Kidney tubule cell (primary cell): ENCODE measurements around the gene PLAAT5.
A peak's percentile ranks its signal among the peaks of the same experiment; 100 is the strongest.
"Not testable (repeated sequence)": the region's sequence is repeated elsewhere in the genome, so short reads cannot be mapped to it uniquely, and the experiment has no call there.

Experiments
- DNase-seq: peaks from one replicate; pipeline ENCODE4 v3.0.0-alpha.2; 2018; ENCODE audit warnings: low spot score

PLAAT5 gene, protein sequence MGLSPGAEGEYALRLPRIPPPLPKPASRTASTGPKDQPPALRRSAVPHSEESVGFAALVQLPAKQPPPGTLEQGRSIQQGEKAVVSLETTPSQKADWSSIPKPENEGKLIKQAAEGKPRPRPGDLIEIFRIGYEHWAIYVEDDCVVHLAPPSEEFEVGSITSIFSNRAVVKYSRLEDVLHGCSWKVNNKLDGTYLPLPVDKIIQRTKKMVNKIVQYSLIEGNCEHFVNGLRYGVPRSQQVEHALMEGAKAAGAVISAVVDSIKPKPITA

DNA sequence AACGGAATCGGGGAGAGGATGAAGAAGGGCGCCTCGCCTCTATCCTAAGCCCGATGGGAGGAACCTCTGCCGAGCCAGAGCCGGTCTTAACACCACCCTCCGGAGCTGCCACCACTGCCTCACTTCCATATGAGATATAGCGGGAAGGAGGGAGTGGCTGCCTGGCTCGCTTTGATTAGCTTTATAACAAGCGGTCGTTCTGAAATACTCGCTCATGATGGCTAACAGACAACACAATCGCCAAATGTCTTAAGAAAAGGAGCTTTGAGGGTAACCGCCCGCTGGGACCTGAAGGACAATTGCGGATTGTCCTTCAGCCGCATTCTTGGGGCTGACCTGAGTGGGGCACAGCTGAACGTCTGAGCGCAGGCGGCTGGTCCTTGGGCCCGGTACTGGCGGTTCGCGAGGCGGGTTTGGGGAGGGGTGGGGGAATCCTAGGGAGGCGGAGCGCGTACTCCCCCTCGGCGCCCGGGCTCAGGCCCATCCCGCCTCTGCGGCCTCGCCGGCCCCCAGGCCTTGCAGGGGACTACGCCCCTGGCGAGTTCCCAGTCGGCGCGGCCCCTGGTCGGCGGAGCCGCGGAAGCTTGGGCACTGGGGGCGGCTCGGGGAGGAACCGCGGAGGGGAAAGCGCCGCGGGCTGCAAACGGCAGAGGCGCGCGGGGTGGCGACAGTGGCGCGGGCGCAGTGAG is at the start of gene PLAAT5:
PLAAT5 (minus strand) TSS at position 617 of the 689 bp plus-strand sequence; CDS start at position 484, 133 bp downstream.
- no peak for DNase-seq

DNA sequence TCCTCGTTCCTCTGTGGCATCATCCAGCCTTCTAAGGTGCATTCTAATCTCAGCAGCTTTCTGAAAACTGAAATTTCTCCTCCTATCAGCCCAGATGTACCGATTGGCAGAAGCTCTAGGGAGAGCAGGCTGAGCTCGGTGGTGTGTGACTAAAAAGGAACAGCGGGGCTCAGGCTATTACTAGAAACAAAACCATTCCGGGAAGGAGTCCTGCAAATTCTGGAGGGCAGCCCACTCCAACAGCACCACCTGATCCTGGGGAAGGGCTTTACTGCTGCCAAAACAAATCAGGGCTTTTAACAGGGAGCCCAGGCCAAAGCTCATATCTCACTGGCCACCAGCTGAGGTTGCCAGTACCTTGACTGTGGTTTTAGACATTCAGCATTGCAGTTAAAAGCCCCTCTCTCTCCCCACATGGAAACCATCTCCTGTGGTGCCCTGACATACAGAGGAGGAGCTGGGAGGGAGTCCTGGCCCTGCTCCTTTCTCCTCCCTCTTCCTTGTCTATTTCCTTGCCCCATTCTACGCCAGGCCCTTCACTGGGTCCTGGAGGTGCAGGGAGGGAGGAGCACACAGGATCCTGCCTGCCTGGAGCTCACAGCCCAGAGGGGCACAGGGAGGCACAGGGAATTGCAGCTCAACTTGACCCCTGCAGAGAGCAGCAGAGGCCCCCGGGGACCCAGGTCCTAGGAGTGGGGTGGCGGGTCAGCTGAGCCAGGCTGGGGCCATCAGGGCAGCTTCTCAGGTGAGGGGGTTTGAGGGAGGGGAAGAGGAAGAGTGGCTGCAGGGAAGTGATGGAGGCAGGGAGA is 46.5 kb upstream of the PLAAT5 start:
- peak; percentile 28 for DNase-seq

DNA sequence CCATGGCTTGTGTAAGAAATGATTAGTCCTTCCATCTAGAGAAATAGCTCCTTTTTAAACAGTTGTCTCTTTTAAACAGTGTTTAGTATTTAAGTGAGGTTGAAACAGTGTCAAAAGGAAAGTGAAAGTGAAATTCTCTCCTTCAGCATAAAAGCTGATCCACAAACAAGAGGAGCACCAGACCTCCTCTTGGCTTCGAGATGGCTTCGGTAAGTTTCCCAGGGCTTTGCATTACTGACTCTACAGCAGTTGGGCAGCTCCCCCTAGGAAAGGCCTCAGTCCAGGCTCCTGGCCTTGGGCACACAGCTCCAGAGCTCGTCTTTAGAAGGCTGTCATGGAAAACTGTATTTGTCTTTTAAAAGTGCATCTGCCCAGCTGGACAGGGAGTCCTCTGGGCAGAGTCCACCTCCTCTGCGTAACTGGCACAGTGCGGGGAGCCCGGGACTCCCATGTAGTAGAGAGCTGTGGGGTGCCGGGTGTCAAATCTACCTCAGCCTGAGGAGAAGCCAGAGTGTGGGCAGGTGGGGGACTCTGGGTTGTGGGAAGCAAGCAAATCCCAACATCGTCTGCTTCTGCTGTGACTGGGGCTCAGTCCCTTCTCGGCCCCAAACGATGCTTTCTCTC is 45.8 kb upstream of the PLAAT5 start, which contains the start of gene PLAAT4:
PLAAT4 (plus strand) TSS at position 140 of the 624 bp plus-strand sequence; CDS start at position 201, 61 bp downstream.
- DNase-seq: peak; percentile 56

DNA sequence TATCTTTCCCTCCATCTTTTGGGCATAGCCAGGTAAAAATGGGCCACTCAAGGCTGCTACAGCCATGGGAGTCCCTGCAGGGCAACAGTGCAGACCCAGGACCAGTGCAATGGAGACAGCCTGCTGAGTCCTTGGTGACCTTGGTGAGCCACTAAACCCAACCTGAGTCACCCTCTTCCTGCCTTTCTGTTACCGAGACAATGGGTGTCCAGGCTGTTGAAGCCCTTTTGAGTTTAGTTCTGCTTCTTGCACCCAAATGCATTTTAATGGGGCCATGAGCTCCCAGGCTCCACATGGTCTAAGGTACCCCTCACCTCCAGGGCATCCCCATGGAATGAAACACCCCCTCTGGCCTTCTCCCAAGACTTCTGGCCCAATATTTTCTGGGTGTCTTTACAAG is 44.8 kb upstream of the PLAAT5 start:
- DNase-seq: peak; percentile 46

DNA sequence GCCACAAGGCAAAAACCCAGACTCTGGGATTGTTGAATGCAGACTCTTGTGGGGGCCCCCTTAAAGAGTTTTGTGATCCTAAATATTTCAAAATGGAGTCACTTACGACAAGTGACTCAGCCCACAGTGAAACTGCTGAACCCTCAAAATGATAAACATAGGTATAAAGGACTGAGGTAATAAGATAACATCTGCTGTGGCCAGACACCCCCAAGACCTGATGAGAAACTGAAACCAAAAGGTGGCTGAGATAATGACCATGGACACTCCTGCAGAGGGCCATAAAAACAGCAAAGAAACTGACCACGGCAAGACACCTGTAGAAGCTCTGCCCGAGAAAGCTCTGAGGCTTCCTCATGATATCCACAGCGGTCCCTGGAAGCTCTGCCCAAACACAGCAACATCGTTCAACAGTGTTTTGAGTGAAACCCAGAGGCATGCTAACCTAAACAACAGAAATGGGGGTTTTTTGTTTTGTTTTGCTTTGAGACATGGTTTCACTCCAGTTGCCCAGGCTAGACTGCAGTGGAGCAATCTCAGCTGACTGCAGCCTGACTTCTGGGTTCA is 44.0 kb upstream of the PLAAT5 start:
- no peak for DNase-seq

DNA sequence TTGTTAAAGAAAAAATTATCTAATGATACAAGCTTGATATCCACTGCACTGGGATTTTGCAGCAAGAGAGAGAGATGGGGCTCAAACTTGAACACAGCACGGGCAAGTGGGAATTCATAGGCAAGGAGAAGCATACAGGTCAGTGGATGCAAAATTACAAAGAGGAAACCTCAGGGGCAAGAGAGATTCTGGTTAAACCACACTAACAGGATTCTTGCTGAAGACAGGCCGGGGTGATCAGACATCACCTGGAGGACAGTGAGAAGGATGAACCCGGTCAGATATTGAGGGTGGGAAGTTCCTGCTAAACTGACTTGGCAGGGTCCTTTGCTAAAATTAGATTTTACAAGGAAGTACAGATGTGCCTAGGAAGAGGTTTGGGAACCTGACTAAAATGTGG is 43.1 kb upstream of the PLAAT5 start:
- DNase-seq: no peak

DNA sequence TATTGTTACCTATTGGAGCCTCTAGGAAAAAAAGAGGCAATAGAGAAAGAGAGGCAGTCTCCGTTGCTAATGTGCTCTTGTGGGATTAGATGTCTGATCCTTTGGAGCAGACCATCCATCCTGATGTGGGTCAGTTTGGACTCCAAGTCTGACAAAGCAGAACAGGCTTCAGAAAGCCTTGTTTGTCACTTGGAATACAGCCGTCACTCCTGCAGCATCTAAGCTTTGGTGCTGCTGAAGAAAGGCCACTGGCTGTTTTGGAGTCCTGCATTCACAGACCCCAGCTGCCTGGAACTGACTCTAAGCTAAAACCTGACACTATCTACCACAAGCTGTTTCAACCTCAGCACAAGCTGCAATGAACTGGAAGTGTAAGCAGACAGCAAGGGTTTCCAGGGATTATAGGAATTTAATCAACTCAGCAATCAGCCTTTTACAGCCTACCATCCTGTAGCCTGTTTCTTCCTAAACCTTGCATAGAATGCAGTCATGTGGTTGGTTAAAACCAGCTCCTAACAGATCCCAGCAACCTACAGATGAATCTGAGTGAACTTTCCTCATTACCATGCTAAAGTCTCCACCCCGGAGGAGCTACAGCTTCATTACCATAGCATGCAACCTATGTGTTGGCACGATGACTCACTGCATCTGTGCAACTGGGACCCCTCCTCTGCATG is 42.0 kb upstream of the PLAAT5 start:
- DNase-seq: no peak

DNA sequence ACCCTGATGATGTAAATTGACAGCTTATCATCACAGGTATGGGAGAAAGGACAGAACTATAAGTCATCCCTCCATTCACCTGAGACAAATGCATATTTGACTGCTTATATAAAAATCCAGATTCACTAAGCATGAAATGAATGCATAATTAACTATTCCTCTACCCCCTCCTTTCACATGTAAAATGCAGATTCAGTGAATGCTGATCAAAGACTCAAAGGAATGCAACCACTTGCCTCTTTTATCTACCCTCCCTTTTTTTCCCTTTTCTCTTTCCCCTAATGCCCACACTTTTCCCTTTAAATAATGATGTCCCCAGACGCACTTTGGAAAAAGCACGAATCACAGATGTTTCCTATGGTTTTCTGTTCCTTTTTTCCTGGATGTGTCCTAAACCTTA is 41.1 kb upstream of the PLAAT5 start:
- peak; percentile 33 for DNase-seq

DNA sequence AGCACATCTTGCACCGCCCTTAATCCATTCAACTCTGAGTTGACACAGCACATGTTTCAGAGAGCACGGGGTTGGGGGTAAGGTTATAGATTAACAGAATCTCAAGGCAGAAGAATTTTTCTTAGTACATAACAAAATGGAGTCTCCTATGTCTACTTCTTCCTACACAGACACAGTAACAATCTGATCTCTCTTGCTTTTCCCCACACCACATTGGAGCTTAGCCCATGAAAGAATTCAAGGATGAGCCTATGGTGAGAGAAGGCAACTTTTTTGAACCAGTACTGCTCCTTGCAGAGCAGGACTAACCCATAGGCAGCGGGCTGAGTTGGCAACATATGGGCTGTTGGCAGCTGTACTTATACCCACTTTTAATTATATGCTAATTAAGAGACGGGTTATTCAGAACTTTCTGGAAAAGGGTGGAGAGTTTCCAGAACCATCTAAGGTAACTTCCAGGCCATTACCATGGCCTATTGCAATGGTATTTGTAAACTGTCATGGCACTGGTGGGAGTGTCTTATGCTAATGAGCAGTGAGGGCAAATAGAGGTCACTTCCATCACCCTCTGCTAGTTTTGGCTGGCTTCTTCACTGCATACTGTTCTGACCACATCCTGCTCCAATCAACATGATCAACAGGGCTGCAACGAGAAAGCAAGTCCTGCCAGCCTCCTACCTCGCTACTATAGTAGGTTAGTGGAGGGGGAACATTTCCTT is 40.3 kb upstream of the PLAAT5 start:
- peak; percentile 96 for DNase-seq

DNA sequence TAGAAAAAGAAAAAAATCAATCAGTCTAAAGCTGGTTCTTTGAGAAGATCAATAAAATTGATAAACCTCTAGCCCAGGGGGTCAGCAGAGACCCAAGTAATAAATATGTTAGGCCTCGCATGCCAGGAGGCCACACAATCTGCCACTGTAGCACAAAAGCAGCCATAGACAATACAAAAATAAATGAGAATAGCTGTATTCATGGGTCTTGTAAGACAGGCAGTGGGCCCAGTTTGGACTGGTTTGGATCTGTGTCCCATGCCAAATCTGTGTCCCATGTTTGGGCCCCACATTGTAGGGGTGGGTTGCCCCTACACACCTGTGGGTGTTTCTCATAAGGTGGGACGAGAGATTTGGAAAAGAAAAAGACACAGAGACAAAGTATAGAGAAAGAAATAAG is 39.1 kb upstream of the PLAAT5 start:
- no peak for DNase-seq

DNA sequence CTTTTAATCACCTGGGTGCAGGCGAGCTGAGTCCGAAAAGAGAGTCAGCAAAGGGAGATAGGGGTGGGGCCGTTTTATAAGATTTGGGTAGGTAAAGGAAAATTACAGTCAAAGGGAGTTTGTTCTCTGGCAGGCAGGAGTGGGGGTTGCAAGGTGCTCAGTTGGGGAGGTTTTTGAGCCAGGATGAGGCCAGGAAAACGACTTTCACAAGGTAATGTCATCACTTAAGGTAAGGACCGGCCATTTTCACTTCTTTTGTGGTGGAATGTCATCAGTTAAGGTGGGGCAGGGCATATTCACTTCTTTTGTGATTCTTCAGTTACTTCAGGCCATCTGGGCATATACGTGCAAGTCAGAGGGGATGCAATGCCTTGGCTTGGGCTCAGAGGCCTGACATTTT is 38.4 kb upstream of the PLAAT5 start:
- not testable (repeated sequence) for DNase-seq

DNA sequence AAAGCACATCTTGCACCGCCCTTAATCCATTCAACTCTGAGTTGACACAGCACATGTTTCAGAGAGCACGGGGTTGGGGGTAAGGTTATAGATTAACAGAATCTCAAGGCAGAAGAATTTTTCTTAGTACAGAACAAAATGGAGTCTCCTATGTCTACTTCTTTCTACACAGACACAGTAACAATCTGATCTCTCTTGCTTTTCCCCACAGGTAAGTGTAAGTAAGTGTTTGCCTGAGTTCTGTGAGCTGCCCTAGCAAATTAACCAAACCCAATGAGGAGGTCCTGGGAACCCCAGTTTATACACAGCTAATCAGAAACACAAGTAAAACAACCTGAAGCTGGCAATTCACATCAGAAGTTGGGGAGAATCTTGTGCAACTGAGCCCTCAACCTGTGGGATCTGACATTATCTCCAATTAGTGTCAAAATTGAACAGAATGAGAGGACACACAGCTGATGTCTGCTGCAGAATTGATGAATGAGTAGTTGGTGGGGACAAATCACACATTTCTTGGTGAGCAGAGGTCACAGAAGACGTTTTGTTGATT is 37.8 kb upstream of the PLAAT5 start:
- DNase-seq: peak; percentile 20

DNA sequence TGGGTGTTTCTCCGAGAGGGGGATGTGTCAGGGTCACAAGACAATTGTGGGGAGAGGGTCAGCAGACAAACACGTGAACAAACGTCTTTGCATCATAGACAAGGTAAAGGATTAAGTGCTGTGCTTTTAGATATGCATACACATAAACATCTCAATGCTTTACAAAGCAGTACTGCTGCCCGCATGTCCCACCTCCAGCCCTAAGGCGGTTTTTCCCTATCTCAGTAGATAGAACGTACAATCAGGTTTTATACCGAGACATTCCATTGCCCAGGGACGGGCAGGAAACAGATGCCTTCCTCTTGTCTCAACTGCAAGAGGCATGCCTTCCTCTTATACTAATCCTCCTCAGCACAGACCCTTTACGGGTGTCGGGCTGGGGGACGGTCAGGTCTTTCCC is 37.2 kb upstream of the PLAAT5 start:
- not testable (repeated sequence) for DNase-seq

DNA sequence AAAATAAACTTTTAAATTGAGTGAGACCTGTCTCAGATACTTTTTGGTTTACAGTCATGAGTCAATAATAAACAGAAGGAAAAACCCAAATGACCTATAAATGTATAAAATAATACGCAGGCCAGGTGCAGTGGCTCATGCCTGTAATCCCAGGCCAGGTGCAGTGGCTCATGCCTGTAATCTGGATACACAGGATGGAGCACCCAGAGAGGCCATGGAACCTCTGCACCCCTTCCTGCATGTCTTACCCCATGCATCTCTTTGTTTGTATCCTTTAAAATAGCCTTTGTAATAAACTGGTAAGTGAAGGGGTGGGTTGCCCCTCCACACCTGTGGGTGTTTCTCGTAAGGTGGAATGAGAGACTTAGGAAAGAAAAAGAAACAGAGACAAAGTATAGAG is 36.7 kb upstream of the PLAAT5 start:
- no peak for DNase-seq

DNA sequence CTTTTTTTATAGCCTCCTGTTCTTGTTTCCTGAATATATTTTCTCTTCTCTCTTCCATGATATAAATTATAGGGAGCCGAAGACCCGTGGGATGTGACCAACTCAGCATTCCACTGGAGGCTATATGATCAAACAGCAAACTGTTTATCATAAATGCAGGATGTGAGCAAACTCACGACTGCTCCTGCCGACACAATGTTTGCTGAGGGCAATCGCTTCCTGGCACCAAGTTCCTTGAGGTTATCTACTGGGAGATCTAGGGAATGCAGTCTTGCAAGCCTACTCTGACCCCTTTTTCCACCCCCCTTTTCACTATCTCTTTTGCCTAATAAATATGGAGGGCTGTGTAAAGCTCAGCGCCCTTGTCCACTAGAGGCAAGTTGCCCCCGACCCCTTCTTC is 32.2 kb upstream of the PLAAT5 start:
- DNase-seq: no peak

DNA sequence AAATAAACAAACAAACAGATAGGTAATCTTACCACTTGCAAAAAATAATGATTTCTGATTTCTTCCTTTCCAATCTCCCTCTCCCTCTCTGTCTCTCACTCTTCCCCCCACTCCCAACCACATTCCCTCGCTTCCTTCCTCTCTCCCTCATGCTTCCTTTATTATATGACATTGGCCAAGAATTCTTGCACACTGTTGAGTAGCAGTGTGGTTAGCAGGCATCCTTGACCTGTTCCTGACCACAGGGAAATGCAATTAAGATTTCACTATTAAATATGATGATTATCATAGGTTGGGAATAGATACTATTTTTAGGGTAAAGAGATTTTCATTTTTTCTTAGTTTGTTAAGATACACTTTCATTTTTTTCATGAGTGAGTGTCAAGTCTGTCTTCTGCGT is 30.9 kb upstream of the PLAAT5 start:
- no peak for DNase-seq

DNA sequence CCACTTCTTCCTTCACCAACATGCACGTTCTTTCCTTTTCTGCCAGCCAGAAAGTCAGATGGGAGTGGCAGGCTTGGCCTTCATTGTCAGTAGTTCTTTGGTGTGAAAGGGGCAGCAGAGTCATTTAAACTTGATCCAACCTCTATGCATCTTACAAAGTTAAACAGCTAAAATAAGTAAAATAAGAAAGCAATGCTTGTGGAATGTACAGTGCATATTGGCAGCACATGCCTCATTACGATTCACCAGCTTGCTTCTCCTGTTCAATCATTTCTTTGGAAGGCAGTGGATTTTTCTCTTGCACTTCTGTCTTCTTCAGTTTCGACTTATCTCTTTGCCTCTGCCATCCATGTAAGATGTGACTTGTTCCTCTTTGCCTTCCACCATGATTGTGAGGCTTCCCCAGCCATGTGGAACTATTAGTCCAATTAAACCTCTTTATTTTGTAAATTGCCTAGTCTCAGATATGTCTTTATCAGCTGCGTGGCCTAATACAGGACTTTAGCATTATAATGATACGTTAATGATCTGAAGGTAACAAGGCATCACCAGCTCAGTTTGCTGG is 29.7 kb upstream of the PLAAT5 start:
- DNase-seq: peak; percentile 21

DNA sequence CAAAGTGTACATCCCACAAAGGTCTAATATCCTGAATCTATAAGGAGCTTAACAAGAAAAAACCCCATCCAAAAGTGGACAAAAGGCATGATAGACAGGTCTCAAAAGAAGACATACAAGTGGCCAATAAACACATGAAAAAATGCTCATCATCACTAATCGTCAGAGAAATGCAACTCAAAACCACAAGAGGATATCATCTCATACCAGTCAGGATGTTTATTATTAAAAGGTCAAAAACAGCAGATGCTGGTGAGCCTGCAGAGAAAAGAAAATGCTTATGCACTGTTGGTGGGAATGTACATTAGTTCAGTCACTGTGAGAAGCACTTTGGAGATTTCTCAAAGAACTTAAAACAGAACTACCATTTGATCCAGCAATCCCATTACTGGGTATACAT is 27.6 kb upstream of the PLAAT5 start:
- no peak for DNase-seq

DNA sequence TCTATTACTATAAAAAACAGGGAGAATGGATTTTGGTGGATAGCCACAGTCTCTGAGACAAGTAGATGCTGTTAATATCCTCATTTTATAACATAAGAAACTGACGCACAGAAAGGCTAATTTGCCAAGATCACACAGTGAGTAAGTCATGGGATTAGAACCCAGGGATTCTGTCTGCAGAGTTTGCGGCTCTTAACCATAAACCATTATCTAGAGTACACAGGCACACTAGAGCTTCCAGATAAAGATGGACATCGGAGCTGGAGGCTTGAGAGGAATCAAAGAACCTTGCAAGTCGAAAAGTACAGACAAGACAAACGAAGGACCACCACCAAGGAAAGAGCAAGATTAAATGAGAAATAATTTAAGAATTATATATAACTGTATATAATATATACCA is 26.2 kb upstream of the PLAAT5 start:
- no peak for DNase-seq

DNA sequence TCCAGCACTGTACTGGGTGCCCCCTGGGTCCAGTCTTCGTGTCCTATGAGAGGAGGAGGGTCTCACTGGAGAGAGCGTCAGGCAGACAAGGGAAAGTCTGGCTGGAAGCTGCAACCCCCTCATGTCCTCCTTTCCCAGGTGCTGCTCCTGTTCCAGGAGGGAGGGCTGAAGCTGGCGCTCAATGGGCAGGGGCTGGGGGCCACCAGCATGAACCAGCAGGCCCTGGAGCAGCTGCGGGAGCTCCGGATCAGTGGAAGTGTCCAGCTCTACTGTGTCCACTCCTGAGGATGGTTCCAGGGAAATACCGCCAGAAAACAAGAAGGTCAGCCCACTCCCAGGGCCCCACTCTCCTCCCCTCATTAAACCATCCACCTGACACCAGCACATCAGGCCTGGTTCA is 25.1 kb upstream of the PLAAT5 start:
- no peak for DNase-seq
